GM13976 (cell line): ENCODE data around the gene PPP2R5C.

Source experiments
- DNase-seq: peaks from one replicate; pipeline ENCODE4 v3.0.0; 2012; ENCODE audit warnings: low spot score
- in situ Hi-C: fragments of 300-500 bp; cut with MboI; formaldehyde crosslinking; loops from one replicate; pipeline ENCODE4 v1.12.0; 2022; ENCODE audit warnings: low sequenced_read_pairs, mixed read lengths, inconsistent platforms; ENCODE audit not compliant: unreplicated experiment
- TF ChIP-seq, protein P1 (sequence below): IDR thresholded peaks from 2 replicates; pipeline ENCODE4 v1.5.1; 2012; ENCODE audit warnings: borderline replicate concordance, mild to moderate bottlenecking; ENCODE audit not compliant: insufficient read depth; ENCODE audit errors: extremely low read depth, missing control alignments, control extremely low read depth

PPP2R5C gene

DNA sequence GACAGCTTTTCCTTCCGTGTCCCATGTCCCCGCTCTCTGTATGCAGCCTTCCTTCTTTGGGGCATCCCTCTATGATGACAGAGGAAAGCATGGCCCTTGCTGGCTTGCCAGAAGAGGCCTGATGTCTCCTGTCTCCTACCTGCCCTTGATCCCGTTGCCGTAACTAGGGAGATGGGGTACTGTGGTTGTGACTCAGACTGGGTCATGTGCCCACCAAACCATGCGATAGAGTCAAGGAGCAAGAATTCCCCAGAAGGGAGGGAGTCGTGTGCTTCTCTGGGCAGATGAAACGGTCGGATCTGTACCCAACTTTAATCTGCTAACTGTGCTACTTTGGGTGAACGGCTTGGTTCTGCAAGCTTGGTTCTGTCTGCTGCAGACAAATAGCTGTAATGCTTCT, 103.8 kb downstream of the PPP2R5C start:
- DNase-seq, result no peak
- in situ Hi-C loops, result no loop called here
- TF ChIP-seq, protein P1, sequence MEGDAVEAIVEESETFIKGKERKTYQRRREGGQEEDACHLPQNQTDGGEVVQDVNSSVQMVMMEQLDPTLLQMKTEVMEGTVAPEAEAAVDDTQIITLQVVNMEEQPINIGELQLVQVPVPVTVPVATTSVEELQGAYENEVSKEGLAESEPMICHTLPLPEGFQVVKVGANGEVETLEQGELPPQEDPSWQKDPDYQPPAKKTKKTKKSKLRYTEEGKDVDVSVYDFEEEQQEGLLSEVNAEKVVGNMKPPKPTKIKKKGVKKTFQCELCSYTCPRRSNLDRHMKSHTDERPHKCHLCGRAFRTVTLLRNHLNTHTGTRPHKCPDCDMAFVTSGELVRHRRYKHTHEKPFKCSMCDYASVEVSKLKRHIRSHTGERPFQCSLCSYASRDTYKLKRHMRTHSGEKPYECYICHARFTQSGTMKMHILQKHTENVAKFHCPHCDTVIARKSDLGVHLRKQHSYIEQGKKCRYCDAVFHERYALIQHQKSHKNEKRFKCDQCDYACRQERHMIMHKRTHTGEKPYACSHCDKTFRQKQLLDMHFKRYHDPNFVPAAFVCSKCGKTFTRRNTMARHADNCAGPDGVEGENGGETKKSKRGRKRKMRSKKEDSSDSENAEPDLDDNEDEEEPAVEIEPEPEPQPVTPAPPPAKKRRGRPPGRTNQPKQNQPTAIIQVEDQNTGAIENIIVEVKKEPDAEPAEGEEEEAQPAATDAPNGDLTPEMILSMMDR, result no peak

DNA sequence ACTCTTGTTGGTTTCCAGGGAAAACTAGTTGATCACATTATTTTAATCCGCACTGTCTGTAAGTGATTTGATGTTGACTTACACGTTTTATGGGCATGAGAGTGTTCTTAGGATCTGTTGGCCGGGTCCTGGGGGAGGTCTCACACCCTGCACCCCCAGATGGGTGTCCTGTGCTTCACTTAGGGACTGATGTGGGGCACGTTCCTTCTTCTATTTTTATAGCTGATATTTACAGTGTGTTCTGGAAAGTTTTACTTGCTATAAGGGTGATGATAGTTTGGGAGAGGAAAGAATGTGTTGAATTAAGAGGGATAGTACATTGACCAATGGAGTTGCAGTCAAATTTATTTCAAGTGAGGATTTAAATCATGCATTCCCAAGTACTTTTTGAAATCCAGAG, 106.3 kb downstream of the PPP2R5C start:
- in situ Hi-C loops, result no loop called here
- TF ChIP-seq, protein P1, result no peak
- no peak for DNase-seq

DNA sequence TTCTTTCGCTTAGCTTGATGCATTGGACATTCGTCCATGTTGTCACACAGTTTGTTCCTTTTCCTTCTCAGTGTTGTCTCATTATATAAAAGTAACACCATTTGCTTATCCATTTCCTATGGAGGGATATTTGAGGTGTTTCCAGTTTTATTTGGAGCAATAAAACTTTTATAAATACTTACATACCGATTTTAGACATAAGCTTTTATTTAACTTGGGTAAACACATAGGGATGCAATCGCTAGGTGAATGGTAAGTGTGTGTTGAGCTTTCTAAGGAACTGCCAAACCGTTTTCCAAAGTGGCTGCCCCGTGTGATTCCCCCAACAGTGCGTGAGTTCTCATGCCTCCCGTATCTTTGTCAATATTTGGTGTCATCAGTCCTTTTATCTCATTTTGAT, 107.7 kb downstream of the PPP2R5C start:
- no peak for DNase-seq
- TF ChIP-seq, protein P1, result no peak
- in situ Hi-C loops, result no loop called here

DNA sequence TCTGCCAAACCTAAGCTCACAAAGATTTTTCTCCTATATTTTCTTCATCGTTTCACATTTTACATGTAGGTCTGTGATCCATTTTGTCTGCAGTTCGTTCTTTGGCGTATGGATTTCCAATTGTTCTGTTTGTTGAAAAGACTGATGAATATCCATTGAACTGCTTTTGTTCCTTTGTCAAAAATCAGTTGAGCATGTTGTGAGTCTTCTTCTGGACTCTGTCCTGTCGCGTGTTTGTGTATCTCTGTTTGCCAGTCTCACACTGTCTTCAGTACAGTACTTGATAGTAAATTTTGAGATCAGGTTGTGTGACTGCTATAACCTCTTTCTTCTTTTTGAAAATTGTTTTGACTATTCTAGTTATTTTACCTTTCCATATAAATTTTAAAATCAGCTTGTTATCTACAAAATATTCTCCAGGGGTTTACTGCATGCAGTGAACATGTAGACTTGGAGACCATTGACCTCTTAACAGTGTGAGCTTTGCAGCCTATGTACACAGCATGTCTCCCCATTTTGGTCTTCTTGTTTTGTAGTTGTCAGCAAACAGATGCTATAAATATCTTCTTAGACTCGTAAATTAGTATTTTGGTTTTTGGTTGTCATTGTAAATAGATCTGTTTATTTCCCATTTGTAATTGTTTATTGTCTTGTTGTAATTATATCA, 108.9 kb downstream of the PPP2R5C start:
- no peak for DNase-seq
- TF ChIP-seq, protein P1, result no peak
- in situ Hi-C loops, result no loop called here

DNA sequence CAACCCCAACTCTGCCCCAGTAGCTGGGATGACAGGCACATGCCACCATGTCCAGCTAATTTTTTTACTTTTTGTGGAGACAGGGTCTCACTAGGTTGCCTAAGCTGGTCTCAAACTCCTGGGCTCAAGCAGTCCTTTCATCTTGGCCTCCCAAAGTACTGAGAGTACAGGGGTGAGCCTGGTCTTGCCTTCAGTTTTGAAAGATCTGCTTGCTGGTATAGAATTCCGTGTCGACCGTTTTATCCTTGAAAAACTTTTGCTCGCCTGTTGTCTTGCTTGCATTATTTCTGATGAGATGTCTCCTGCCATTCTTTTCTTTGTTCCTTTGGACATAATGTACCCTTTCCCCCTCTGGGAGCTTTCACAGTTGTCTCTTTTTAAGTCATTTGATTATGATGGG, 110.8 kb downstream of the PPP2R5C start:
- TF ChIP-seq, protein P1, result no peak
- in situ Hi-C loops, result no loop called here
- no peak for DNase-seq

DNA sequence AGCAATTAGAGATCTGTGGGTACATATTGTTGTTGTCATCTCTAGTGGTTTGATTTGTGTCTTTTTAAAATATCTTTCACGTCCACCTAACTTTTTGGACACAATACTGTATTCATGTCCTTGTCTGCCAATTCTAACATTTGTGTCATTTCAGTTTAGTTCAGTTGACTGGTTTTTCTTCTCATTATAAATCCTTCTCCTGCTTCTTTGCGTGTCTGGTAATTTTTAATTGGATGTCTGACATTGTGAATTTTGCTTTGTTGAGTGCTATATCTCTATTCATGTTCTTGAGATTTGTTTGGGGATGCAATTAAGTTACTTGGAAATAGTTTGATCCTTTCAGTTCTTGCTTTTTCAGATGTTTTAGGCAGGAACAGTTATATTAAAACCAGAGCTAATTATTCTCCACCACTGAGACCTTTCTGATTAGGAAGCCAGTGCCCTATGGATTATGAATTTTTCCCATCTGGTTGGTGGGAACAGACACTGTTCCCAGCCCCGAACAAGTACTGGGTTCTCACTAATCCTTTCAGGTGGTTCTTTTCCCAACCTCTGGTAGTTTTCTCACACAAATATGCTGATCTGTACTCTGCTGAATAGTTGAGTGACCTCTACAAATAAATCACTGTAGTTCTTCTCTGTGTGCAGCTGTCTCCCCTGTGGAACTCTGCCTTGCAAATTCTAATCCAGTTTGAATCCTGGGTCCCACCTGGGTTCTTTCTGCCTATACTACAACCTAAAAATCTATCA, 111.7 kb downstream of the PPP2R5C start:
- in situ Hi-C loops, result no loop called here
- no peak for DNase-seq
- TF ChIP-seq, protein P1, result no peak
